ENCODE measurements around the gene CYP26C1.

The CYP26C1 gene

DNA sequence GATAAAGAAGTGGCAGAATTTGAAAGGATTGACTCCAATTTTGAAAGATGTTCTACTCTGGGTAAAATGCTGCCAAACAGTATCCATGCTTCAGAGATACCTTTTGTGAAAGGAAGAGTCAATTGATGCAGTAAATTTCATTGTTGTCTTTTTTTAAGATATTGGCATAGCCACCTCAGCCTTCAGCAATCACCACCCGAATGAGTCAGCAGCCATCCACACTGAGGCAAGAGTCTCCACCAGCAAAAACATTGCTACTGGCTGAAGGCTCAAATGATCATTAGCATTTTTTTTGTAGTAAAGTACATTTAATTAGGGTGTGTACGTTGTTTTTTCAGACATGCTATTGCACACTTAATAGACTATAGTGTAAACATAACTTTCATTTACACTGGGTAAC, 31.7 kb upstream of the CYP26C1 start:
- Mint-ChIP-seq H3K9me3 (peaks cover 14% of the 10 kb centered on the region), H3K4me1 (no peaks in the 10 kb centered on the region), H3K36me3 (ENCODE audit: low read depth) (peaks cover 18% of the 10 kb centered on the region), H3K27me3 (ENCODE audit: low read depth, poor library complexity) (peaks cover 10% of the 10 kb centered on the region), H3K27ac (no peak overlapping the region), H3K4me3 (no peak overlapping the region)
- no peak for DNase-seq
- TF ChIP-seq, protein P1, sequence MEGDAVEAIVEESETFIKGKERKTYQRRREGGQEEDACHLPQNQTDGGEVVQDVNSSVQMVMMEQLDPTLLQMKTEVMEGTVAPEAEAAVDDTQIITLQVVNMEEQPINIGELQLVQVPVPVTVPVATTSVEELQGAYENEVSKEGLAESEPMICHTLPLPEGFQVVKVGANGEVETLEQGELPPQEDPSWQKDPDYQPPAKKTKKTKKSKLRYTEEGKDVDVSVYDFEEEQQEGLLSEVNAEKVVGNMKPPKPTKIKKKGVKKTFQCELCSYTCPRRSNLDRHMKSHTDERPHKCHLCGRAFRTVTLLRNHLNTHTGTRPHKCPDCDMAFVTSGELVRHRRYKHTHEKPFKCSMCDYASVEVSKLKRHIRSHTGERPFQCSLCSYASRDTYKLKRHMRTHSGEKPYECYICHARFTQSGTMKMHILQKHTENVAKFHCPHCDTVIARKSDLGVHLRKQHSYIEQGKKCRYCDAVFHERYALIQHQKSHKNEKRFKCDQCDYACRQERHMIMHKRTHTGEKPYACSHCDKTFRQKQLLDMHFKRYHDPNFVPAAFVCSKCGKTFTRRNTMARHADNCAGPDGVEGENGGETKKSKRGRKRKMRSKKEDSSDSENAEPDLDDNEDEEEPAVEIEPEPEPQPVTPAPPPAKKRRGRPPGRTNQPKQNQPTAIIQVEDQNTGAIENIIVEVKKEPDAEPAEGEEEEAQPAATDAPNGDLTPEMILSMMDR (IDR thresholded peaks at IDR 0.05): no peak

- DNase-seq: no peak
- no peak overlapping the region for H3K27ac Mint-ChIP-seq
- H3K4me3 Mint-ChIP-seq: no peak overlapping the region
- no peaks in the 10 kb centered on the region for H3K4me1 Mint-ChIP-seq
- peaks cover 14% of the 10 kb centered on the region for H3K9me3 Mint-ChIP-seq
- peaks cover 18% of the 10 kb centered on the region for H3K36me3 Mint-ChIP-seq (ENCODE audit: low read depth)
- TF ChIP-seq, protein P1 (IDR thresholded peaks at IDR 0.05): no peak
- peaks cover 10% of the 10 kb centered on the region for H3K27me3 Mint-ChIP-seq (ENCODE audit: low read depth, poor library complexity)
These were observed 30.2 kb upstream of the CYP26C1 start for GRCh38 chr10:93030409-93030808.

DNA sequence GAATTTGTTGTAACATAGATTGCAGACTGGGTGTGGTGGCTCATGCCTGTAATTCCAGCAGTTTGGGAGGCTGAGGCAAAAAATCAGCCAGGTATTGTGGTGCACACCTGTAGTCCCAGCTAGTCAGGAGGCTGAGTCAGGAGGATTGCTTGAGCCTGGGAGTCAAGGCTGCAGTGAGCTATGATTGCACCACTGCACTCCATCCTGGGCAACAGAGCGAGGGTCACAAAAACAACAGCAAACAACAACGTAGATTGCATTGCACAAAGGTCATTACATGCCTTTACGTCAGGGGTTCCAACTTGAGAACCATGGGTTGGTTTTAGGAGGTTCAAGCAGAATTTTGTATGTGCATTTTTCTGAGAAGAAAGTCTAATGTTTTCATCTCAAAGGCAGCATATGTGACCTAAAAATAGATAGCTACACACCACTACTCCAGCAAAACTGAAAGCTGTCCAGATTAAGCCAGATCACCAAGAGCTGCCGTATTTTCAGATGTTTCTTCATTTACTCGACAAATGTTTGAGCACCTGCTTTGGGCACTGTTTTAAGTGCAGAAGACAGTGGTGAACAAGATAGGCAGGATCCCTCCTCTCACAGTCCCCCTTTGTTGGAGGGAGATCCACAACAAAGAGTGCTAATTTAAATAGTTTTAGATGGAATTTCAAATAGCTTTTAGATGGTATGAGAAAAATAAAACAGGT, 28.3 kb upstream of the CYP26C1 start:
- Mint-ChIP-seq H3K4me1 (no peaks in the 10 kb centered on the region), H3K4me3 (no peak overlapping the region), H3K36me3 (ENCODE audit: low read depth) (peaks cover 10% of the 10 kb centered on the region), H3K9me3 (peaks cover 7% of the 10 kb centered on the region), H3K27me3 (ENCODE audit: low read depth, poor library complexity) (peaks cover 10% of the 10 kb centered on the region), H3K27ac (no peak overlapping the region)
- DNase-seq: no peak
- TF ChIP-seq, protein P1 (IDR thresholded peaks at IDR 0.05): no peak

DNA sequence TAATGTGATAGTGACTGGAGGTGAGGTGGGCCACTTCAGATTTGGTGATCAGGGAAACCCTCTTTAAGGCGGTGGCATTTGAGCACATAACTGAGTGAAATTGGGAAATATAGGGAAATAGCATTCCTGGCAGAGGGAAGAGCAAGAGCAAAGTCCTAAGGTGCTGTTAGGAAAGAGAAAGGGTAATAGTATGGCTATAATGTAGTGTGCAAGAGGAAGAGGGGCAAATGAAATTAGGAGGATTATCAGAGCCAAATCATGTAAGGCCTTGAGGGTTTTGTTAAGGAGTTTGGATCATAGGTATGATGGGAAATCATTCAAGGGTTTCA, 27.8 kb upstream of the CYP26C1 start:
- TF ChIP-seq, protein P1 (IDR thresholded peaks at IDR 0.05): no peak
- peaks cover 10% of the 10 kb centered on the region for H3K27me3 Mint-ChIP-seq (ENCODE audit: low read depth, poor library complexity)
- no peak overlapping the region for H3K4me3 Mint-ChIP-seq
- H3K4me1 Mint-ChIP-seq: no peaks in the 10 kb centered on the region
- H3K9me3 Mint-ChIP-seq: peaks cover 2% of the 10 kb centered on the region
- H3K36me3 Mint-ChIP-seq (ENCODE audit: low read depth): peaks cover 5% of the 10 kb centered on the region
- no peak overlapping the region for H3K27ac Mint-ChIP-seq
- DNase-seq: no peak

GRCh38 chr10:93034426-93034825, 26.2 kb upstream of the CYP26C1 start:
- no peaks in the 10 kb centered on the region for H3K4me1 Mint-ChIP-seq
- no peaks in the 10 kb centered on the region for H3K36me3 Mint-ChIP-seq (ENCODE audit: low read depth)
- no peak for DNase-seq
- no peak overlapping the region for H3K27ac Mint-ChIP-seq
- no peaks in the 10 kb centered on the region for H3K9me3 Mint-ChIP-seq
- TF ChIP-seq, protein P1 (IDR thresholded peaks at IDR 0.05): no peak
- H3K4me3 Mint-ChIP-seq: no peak overlapping the region
- peaks cover 10% of the 10 kb centered on the region for H3K27me3 Mint-ChIP-seq (ENCODE audit: low read depth, poor library complexity)

DNA sequence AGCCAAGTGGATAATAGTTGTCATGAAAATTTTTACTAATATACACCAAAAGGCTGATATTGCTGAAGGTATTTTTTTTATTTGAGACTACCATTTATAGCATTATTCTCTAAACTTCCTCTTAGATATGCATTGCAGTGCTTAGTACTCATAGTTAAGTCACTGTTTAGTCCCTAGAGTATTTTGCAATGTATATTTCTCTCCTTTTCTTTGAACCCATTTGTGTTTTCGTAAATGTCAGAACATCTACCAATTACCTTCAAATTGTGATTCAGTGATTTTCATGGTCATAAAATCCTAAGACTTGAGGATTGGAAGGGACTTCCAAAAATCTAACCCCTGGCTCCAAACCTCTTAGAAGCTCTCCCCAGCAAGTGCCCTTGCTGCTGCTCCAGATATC, 21.5 kb upstream of the CYP26C1 start:
- Mint-ChIP-seq H3K36me3 (ENCODE audit: low read depth) (no peaks in the 10 kb centered on the region), H3K27ac (no peak overlapping the region), H3K9me3 (no peaks in the 10 kb centered on the region), H3K27me3 (ENCODE audit: low read depth, poor library complexity) (peaks cover 3% of the 10 kb centered on the region), H3K4me1 (no peaks in the 10 kb centered on the region), H3K4me3 (no peak overlapping the region)
- no peak for DNase-seq
- TF ChIP-seq, protein P1 (IDR thresholded peaks at IDR 0.05): no peak

All from nephron progenitor cell (in vitro differentiated cells).